HG02981 (cell line): Measurements from ENCODE around the gene POLRMT.

ENCODE experiments used
- ATAC-seq: cut with Tn5 transposase; IDR thresholded peaks from one replicate; pipeline ENCODE4 v1.9.1; 2021; ENCODE audit warnings: mild to moderate bottlenecking, moderate library complexity; ENCODE audit not compliant: unreplicated experiment

POLRMT gene

DNA sequence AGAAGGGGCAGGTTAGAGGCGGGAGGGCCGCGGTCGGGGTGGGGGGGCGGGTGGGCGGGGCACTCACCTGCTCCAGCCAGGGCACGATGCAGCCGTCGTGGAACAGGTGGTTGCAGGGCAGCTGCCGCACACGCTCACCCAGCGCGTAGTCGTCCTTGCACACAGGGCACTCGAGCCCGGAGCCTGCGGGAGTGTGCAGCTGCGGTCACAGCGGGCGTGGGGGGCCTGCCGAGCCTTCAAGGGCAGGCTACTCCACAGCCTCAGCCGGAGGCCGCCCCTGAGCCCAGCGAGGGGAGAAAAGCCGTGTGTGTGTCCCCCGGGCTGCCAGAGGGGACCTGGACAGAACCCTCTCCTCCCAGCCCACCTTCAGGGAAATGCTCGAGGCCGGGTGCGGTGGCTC lies 15.0 kb upstream of the POLRMT start:
- ATAC-seq, result no peak

DNA sequence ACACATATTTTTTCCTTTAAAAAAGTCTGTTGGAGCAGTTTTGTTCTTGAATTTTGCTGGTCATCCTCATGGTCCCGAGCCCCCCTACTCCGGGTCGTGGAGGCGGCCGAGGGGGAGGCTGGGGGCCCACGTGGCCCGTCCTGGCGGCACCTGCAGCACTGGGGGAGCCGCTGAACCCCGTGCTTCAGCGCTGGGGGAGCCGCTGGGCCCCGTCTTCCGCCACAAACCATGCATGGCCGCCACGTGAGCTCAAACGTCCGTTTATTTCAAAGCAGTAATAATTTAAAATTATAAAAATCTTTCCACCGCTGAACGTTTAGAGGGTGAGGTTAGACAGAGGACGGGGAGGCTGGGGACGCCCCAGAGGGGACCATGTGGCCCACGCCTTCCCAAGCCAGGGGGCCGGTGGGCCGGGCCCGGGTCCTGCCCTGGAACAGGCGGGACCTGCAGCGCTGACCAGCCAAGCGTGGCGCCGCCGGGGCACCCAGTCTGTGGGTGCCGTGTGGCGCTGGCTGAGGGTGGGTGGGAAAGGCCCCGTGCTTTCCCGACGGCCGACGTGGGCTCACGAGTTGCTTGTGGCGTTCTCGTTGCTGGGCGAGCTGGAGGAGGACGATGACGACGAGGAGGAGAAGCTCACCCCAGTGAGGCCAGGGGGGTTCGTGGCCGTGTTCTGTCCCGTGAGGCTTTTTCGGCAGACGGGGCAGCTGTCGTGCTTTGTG lies 14.4 kb upstream of the POLRMT start:
- no peak for ATAC-seq

DNA sequence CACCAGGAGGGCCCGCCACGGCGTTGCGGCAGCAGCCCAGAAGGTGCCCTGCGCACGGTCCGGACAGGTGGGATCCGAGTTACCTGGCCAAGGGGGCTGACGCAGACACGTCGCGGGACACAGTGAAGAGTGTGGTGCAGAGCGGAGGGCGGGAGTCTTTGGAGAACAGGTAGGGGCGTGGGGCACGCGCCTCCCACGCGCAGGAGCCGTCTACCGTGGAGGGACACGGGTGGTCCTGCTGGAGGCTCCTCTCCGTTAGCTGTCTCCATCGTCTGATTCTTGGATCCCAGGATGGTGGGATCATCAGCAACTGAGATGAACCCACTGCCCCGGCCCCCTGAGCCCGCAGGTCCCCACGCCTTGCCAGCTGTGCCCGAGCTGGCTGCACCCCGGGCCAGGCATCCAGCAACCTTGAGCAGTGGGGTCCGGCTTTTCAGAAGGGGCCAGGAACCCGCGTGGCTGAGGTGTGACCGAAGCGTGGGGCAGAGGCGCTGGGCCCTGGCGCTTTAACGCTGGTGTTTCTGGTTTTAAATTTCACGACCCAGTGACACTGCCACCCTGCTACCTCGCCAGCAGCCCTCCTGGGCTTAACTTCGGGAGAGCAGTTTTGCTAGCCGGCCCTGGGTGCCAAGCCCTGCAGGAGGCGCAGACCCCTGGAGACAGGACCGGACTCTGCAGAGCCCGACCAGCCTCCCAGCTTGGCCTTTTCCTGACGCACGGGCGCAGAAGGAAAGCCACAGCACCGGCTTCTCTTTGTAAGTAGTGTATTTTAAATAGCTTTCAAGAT lies 13.6 kb upstream of the POLRMT start:
- no peak for ATAC-seq

- ATAC-seq, result no peak
Observed at GRCh38 chr19:645912-646778, 12.8 kb upstream of the POLRMT start.

- ATAC-seq, result no peak
Observed at GRCh38 chr19:644789-645188, 11.5 kb upstream of the POLRMT start.

DNA sequence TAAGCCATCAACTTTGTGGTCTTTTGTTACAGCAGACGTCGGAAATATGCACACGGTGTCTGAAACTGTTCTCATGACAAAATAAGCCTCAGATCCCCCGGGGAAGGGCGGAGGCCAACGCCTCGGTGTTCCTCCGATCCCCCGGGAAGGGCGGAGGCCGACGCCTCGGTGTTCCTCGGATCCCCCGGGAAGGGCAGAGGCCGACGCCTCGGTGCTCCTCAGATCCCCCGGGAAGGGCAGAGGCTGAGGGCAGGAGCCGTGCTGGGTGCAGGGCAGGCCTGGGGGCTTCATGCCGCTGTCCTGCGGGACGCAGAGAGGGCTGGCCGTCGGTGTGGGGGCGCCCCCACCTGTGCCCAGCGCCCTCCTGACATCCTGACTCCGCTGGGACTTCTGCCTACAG lies 11.0 kb upstream of the POLRMT start:
- no peak for ATAC-seq

- no peak for ATAC-seq
Observed at GRCh38 chr19:643736-644135, 10.4 kb upstream of the POLRMT start.

DNA sequence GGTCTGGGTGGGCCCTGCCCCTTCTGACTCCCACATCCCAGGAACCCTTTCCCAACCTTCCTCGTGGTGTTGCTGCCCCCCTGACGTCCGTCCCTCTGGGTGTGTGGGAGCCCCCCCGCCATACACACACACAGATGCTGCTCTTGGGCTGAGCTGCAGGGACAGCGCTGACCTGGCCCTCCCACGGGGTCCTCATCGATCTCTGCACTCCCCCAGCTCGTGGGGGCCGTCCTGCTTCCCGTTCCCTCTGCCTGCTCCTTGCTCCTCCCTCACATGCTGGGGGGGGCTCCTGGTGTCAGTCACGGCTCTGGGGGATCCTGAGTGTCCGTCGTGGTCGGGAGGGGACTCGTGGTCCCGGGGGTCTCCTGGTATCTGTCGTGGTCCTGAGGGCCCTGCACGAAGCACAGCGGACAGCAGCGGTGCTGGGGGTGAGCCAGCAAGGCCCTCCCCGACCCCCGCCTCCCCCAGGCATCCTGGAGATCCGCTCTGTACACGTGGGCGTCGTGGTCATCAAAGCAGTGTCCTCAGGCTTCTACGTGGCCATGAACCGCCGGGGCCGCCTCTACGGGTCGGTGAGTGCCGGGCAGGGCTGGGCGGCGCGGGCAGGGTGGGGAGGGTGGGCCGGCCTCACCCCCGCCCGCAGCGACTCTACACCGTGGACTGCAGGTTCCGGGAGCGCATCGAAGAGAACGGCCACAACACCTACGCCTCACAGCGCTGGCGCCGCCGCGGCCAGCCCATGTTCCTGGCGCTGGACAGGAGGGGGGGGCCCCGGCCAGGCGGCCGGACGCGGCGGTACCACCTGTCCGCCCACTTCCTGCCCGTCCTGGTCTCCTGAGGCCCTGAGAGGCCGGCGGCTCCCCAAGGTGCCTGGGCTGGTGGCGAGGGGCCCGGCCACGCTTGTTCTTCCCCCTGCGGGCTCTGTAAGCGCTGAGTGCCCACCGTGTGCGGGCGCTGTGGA lies 9.7 kb upstream of the POLRMT start:
- no peak for ATAC-seq

- ATAC-seq, result no peak
Observed at GRCh38 chr19:641702-642101, 8.4 kb upstream of the POLRMT start.

- ATAC-seq, result no peak
Observed at GRCh38 chr19:640606-641189, 7.4 kb upstream of the POLRMT start.

GRCh38 chr19:640161-640558 lies 6.8 kb upstream of the POLRMT start:
- ATAC-seq, result no peak

DNA sequence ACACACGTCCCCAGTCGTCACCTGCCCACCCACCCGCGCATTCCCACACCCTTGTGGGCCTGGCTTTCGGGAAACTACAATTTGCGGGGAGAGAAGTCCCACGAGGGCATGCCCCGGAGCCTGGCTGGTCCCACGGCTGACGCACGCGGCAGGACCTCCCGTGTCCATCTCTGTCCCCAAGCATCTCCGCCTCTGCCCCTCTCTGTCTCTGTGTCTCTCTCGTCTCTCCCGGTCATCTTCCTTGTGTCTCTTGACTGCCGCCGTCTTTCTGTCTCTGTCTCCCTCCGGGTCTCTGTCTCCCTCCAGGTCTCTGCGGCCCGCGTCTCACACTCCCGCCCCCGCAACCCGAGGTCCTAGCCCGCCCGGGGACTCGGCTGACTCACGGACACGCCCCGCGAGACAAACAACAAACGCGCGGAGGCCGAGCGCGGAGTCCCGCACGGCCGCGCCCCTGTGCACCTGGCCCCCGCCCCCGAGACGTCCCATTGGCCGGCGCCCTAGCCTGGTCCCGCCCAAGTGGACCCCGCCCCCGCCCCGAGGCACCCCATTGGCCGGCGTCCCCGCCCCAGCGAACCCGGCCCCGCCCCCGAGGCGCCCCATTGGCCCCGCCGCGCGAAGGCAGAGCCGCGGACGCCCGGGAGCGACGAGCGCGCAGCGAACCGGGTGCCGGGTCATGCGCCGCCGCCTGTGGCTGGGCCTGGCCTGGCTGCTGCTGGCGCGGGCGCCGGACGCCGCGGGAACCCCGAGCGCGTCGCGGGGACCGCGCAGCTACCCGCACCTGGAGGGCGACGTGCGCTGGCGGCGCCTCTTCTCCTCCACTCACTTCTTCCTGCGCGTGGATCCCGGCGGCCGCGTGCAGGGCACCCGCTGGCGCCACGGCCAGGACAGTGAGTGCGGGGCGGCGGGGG lies 6.2 kb upstream of the POLRMT start, which contains the start of gene FGF22:
FGF22 (plus strand) TSS at position 627 of the 908 bp plus-strand sequence; CDS start at position 674, 47 bp downstream.
- peak; percentile 55 for ATAC-seq

DNA sequence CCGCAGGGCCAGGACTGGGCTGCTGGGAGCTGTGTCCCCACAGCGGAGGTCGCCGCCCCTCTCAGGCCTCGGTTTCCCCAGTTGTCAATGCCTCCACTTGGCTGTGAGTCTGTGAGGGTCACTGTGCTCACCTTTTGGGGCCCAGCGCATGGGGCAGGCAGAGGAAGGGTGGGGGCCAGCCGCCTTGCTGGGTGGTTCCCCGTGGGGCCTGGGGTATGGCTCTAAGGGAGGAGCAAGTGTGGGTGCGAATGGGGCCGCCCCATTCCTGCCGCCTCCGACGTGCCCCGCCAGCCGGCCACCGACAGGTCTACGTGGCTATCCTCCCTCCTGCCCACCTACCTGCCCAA lies 5.5 kb upstream of the POLRMT start:
- ATAC-seq, result no peak

GRCh38 chr19:634975-635652 lies 1.8 kb upstream of the POLRMT start:
- ATAC-seq, result no peak

- no peak for ATAC-seq
Observed at GRCh38 chr19:633786-634639, 676 bp upstream of the POLRMT start.

- peak; percentile 26 for ATAC-seq
Observed at GRCh38 chr19:632579-633067, 714 bp downstream of the POLRMT start.
